Coronary artery (tissue), 2 donors: Measurements from ENCODE around the gene CCDC196.
"Not testable (repeated sequence)": the region's sequence is repeated elsewhere in the genome, so short reads cannot be mapped to it uniquely, and the experiment has no call there.

Experiments used
- DNase-seq: peaks from one replicate; pipeline ENCODE4 v3.0.0-alpha.2; 2017; ENCODE audit warnings: low spot score
- H3K27ac ChIP-seq, 2 donors: fragments of 200-600 bp; sonication (generic); one replicate each; pipeline ENCODE4 v1.5.1; 2016 to 2019
- H3K4me3 ChIP-seq: fragments of 200-600 bp; sonication (generic); 2 replicates; pipeline ENCODE4 v1.5.1; 2016; ENCODE audit warnings: mild to moderate bottlenecking, moderate library complexity
- TF ChIP-seq, protein P1 (sequence below): fragments of 200-600 bp; sonication (generic); IDR thresholded peaks from one replicate; pipeline ENCODE4 v1.5.1; 2019; ENCODE audit warnings: antibody characterized with exemption

The CCDC196 gene

DNA sequence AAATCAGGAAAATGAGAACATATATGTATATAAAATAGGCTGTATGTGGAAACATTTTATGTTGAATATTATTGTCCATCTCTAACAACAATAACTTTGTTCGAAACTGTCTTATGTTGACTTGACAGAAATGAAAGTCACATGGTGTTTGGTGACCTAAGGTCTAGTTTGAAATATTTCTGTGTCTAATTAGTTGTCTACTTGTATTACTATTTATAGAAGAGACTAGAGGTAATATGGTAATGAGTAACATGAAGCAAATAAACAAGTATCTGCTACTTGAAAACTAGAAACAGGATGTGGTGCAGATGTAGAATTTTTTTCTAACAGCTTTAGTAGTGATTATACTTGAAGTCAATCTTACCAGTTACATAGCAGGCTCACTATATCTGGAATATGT is 25.7 kb downstream of the CCDC196 start:
- TF ChIP-seq, protein P1, sequence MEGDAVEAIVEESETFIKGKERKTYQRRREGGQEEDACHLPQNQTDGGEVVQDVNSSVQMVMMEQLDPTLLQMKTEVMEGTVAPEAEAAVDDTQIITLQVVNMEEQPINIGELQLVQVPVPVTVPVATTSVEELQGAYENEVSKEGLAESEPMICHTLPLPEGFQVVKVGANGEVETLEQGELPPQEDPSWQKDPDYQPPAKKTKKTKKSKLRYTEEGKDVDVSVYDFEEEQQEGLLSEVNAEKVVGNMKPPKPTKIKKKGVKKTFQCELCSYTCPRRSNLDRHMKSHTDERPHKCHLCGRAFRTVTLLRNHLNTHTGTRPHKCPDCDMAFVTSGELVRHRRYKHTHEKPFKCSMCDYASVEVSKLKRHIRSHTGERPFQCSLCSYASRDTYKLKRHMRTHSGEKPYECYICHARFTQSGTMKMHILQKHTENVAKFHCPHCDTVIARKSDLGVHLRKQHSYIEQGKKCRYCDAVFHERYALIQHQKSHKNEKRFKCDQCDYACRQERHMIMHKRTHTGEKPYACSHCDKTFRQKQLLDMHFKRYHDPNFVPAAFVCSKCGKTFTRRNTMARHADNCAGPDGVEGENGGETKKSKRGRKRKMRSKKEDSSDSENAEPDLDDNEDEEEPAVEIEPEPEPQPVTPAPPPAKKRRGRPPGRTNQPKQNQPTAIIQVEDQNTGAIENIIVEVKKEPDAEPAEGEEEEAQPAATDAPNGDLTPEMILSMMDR, result no peak
- Histone ChIP-seq H3K4me3 (no peak overlapping the region), H3K27ac (no peak overlapping the region)
- no peak for DNase-seq

DNA sequence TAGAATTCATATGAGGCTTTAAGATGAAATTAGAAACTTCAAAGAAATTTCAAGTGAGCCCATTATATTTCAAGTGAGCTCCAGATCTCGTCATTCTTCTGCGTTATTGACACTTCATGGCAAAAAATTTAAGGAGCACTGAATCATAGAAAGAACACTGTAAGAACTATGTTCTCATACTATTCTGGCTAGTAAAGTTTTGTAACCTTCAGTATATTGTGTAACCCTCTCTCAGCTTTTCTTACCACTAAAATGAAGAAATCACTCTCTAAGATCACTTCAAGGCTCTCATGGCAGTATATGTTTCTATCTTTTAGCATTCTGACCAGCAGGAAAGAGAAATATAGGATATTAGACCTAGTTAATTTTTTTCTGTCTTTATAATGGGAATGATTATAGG is 28.0 kb downstream of the CCDC196 start:
- DNase-seq, result no peak
- no peak overlapping the region for H3K27ac ChIP-seq
- no peak overlapping the region for H3K4me3 ChIP-seq
- TF ChIP-seq, protein P1, result no peak

DNA sequence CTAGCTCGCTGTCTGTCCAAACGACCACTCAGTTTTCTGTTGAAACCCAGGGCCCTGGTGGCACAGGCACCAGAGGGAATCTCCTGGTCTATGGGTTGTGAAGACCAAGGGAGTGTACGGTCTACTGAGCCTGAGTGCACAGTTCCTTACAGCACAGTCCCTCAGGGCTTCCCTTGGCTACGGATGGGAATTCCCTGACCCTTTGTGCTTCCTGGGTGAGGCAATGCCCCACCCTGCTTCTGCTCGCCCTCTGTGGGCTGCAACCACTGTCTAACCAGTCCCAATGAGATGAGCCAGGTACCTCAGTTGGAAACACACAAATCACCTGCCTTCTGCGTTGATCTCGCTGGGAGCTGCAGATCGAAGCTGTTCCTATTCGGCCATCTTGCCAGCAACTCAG is 44.4 kb downstream of the CCDC196 start:
- DNase-seq, result no peak
- TF ChIP-seq, protein P1, result no peak

DNA sequence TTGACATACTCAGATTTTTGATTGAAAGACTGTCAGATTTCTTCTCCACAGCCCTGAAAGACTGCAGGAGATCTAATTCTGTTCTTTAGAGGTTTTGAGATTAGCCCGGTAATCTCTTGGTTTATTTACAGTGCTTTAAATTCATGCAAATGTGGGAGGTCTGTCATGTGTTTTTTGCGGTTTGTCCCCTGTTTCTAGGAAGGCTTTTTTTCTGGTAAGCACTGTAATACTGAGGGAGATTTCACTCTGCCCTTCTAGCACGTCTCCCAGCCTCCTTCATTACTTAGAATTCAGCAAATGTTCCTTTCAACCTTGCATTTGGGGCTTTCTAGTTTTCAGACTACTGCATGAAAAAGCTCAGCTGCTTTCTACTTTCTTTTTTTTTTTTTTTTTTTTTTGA is 52.9 kb downstream of the CCDC196 start:
- H3K4me3 ChIP-seq, result no peak overlapping the region
- TF ChIP-seq, protein P1, result no peak
- no peak for DNase-seq
- H3K27ac ChIP-seq, result no peak overlapping the region

More for the DNA sequence above, 44.4 kb downstream of the CCDC196 start:
- Histone ChIP-seq H3K27ac (no peak overlapping the region), H3K4me3 (no peak overlapping the region)

DNA sequence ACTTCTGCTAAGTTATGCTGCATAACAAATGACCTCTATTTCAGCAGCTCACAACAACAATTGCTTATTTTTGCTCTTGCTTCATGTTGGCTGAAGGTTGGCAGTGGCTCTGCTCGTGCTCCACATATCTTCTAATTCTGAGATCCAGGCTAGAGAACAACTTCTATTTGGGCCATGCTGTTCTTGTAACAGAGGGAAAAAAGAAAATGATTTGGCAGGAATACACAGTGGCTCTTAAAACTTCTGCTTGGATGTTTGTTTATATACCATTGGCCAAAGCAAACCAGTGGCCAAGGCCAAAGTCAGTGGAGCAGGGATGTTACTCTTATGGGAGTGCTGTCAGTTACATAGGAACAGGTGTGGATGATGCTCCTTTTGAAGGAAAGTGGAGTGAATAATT is 53.9 kb downstream of the CCDC196 start:
- no peak overlapping the region for H3K4me3 ChIP-seq
- no peak for DNase-seq
- H3K27ac ChIP-seq, result no peak overlapping the region
- TF ChIP-seq, protein P1, result no peak

DNA sequence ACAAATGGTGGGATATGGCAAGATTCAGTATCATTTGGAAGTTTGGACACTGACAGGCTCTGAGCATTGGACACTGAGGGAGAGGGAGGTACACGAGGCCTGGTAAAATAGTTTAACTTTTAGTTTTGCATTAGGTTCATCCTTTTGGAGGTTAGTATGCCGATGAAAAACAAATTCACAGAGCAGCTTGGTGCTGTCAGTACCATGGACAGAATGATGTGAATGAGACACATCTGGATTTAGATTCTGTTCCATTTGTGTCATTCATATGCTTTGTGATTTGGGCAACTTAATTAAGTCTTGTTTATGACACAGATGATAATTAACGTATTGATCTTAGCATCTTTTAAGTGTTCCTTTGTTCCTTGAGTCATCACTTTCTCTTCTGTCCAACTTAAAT is 55.5 kb downstream of the CCDC196 start:
- H3K27ac ChIP-seq, result no peak overlapping the region
- TF ChIP-seq, protein P1, result no peak
- H3K4me3 ChIP-seq, result no peak overlapping the region
- DNase-seq, result no peak

DNA sequence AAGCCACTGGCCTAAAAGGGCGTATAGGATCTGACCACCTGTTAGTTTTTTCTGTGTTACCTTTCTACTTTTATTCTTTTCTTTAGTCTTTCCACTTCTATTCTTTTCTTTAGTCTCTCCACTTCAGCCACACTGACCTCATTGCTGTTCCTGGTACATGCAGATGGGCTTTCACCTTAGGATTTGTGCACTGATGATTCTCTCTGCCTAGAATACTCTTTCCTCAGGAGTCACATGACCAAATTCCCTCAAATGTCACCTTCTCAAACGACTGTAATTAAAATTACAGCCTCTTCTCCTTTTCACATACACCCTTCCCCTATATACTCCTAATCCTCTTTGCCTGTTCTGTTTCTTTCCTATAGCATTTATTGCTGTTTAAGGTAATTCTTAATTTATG is 57.8 kb downstream of the CCDC196 start:
- Histone ChIP-seq H3K4me3 (no peak overlapping the region), H3K27ac (no peak overlapping the region)
- no peak for DNase-seq
- TF ChIP-seq, protein P1, result no peak

DNA sequence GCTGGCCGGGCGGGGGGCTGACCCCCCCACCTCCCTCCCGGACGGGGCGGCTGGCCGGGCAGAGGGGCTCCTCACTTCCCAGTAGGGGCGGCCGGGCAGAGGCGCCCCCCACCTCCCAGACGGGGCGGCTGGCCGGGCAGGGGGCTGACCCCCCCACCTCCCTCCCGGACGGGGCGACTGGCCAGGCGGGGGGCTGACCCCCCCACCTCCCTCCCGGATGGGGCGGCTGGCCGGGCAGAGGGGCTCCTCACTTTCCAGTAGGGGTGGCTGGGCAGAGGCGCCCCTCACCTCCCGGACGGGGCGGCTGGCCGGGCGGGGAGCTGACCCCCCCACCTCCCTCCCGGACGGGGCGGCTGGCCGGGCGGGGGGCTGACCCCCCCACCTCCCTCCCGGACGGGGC is 59.0 kb downstream of the CCDC196 start:
- H3K4me3 ChIP-seq, DNase-seq, H3K27ac ChIP-seq: not testable (repeated sequence)

DNA sequence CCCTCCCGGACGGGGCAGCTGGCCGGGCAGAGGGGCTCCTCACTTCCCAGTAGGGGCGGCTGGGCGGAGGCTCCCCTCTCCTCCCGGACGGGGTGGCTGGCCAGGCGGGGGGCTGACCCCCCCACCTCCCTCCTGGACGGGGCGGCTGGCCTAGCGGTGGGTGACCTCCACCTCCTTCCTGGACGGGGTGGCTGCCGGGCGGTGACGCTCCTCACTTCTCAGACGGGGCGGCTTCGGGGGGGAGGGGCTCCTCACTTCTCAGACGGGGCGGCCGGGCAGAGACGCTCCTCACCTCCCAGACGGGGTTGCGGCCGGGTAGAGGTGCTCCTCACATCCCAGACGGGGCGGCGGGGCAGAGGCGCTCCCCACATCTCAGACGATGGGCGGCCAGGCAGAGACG is 59.6 kb downstream of the CCDC196 start:
- not testable (repeated sequence) for H3K27ac ChIP-seq, H3K4me3 ChIP-seq, DNase-seq
